22Rv1 (cell line): ENCODE results near the gene DPH3.

ENCODE experiments used
- CTCF ChIP-seq: fragments of 450-650 bp; IDR thresholded peaks from 2 replicates; pipeline ENCODE4 v1.5.1; 2017; ENCODE audit warnings: mild to moderate bottlenecking
- ZFX ChIP-seq: fragments of 450-650 bp; IDR thresholded peaks from 2 replicates; pipeline ENCODE4 v1.6.1; 2017; ENCODE audit warnings: antibody characterized with exemption, borderline replicate concordance

- TF ChIP-seq CTCF: no peak
- TF ChIP-seq ZFX: no peak
Observed at GRCh38 chr3:16222547-16222946, 42.2 kb downstream of the DPH3 start.
